Measurements from ENCODE around the gene NT5C2.
"Not testable (repeated sequence)": the region's sequence is repeated elsewhere in the genome, so short reads cannot be mapped to it uniquely, and the experiment has no call there.

GRCh38 chr10:103067099-103067477 lies 126.0 kb downstream of the NT5C2 start:
- not testable (repeated sequence) for TF ChIP-seq GTF2F1 (IDR thresholded peaks at IDR 0.05; ENCODE audit: borderline replicate concordance, low read depth, low read length); GABPA (IDR thresholded peaks at IDR 0.05; ENCODE audit: borderline replicate concordance, insufficient read depth, low read length); CTCF (IDR thresholded peaks at IDR 0.05; ENCODE audit: control extremely low read depth in 1 of 3, insufficient read depth in 1 of 3, low read depth in 1 of 3, low read length in 3 of 3); POLR2A (IDR thresholded peaks at IDR 0.05; ENCODE audit: control extremely low read depth in 1 of 2, low read depth in 2 of 2, low read length in 2 of 2); SRF (IDR thresholded peaks at IDR 0.05; ENCODE audit: low read depth, low read length); KDM5A (IDR thresholded peaks at IDR 0.05; ENCODE audit: low read length); YY1 (IDR thresholded peaks at IDR 0.05; ENCODE audit: low read depth, low read length); MAX (IDR thresholded peaks at IDR 0.05); JUND (IDR thresholded peaks at IDR 0.05; ENCODE audit: low read length); RAD21 (IDR thresholded peaks at IDR 0.05 in 1 of 2, conservative IDR thresholded peaks at IDR 0.05 in 1 of 2; ENCODE audit: low read depth in 2 of 2, low read length in 2 of 2); BCL11A (IDR thresholded peaks at IDR 0.05; ENCODE audit: low read depth in 2 of 2, low read length in 2 of 2)
